Glutamatergic neuron (in vitro differentiated cells): ENCODE data around the gene SLC25A13. TPM values are rescaled to one million over a fixed set of nuclear protein-coding genes. Genes with fewer than 3 reads are reported as not detected.

Experiments
- DNase-seq: peaks from one replicate; pipeline ENCODE4 v3.0.0; 2022
- H3K27ac Mint-ChIP-seq: one replicate; pipeline ENCODE4 v1.8.0; 2020; ENCODE audit warnings: mild to moderate bottlenecking, mixed read lengths, inconsistent platforms; ENCODE audit not compliant: unreplicated experiment
- H3K27me3 Mint-ChIP-seq: one replicate; pipeline ENCODE4 v1.8.0; 2020; ENCODE audit warnings: mild to moderate bottlenecking, moderate library complexity, mixed read lengths, inconsistent platforms; ENCODE audit not compliant: unreplicated experiment
- H3K36me3 Mint-ChIP-seq: one replicate; pipeline ENCODE4 v1.8.0; 2020; ENCODE audit warnings: mild to moderate bottlenecking, mixed read lengths, inconsistent platforms; ENCODE audit not compliant: unreplicated experiment
- H3K4me1 Mint-ChIP-seq: one replicate; pipeline ENCODE4 v1.8.0; 2020; ENCODE audit warnings: mild to moderate bottlenecking, low read depth, mixed read lengths, inconsistent platforms; ENCODE audit not compliant: unreplicated experiment
- H3K4me3 Mint-ChIP-seq: one replicate; pipeline ENCODE4 v1.8.0; 2020; ENCODE audit warnings: mild to moderate bottlenecking, mixed read lengths, inconsistent platforms; ENCODE audit not compliant: unreplicated experiment
- H3K9me3 Mint-ChIP-seq: one replicate; pipeline ENCODE4 v1.8.0; 2020; ENCODE audit warnings: mild to moderate bottlenecking, moderate library complexity, mixed read lengths, inconsistent platforms; ENCODE audit not compliant: unreplicated experiment
- CTCF ChIP-seq: fragments of 200-600 bp; sonication (generic); IDR thresholded peaks from one replicate; pipeline ENCODE4 v1.5.0; 2021; ENCODE audit not compliant: partially characterized antibody, unreplicated experiment
- microRNA-seq: library from miRNA; unstranded; fragments of <30 nt; microRNA quantifications from one replicate; pipeline ENCODE4, GENCODE V29; 2020; ENCODE audit not compliant: unreplicated experiment
- total RNA-seq: library from RNA; stranded (reverse); fragmentation: NEBNext Ultra II Directional; extraction: Animal tissue kit (Norgen Biotek cat#: 25700); gene quantifications from one replicate; pipeline ENCODE4 v1.2.1, GENCODE V29; 2021; ENCODE audit not compliant: unreplicated experiment

Gene SLC25A13
- total RNA-seq, 1 donor from 2014 or later = 48.5 TPM

DNA sequence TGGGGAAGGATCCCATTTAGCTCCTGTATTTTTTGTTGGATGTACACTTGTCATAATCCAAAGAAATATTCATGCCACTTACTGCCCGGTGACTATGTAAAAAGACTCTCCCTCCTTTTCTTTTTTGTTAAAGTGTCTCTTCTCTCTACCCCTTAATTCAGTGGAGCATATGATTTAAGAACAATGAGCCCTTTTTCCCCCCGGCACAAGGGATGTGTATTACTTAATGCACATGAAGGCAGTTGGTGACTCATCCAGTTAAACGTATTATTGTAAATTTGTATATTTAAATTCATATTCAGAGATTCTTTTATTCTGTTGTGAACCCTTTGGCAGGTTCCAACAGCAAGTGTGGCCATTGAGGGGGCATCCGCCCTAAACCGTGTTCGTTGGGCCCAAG lies 241.9 kb downstream of the SLC25A13 start:
- H3K9me3 Mint-ChIP-seq = no peaks in the 10 kb centered on the region
- no peak for TF ChIP-seq CTCF
- no peak overlapping the region for H3K27ac Mint-ChIP-seq

GRCh38 chr7:96076350-96076707 lies 245.6 kb downstream of the SLC25A13 start:
- DNase-seq = no peak
- H3K27ac Mint-ChIP-seq = no peak overlapping the region
- no peaks in the 10 kb centered on the region for H3K9me3 Mint-ChIP-seq
- peaks cover 5% of the 10 kb centered on the region for H3K27me3 Mint-ChIP-seq
- peak overlapping the region; percentile 96 for H3K4me3 Mint-ChIP-seq
- H3K4me1 Mint-ChIP-seq = peaks cover 2% of the 10 kb centered on the region
- H3K36me3 Mint-ChIP-seq = no peaks in the 10 kb centered on the region
- no peak for TF ChIP-seq CTCF

More for the DNA sequence above, 241.9 kb downstream of the SLC25A13 start:
- no peak overlapping the region for H3K4me3 Mint-ChIP-seq
- H3K4me1 Mint-ChIP-seq = no peaks in the 10 kb centered on the region
- no peaks in the 10 kb centered on the region for H3K36me3 Mint-ChIP-seq
- no peak for DNase-seq
- H3K27me3 Mint-ChIP-seq = peaks cover 5% of the 10 kb centered on the region

GRCh38 chr7:96075510-96076349 lies 246.2 kb downstream of the SLC25A13 start:
- TF ChIP-seq CTCF = peak; percentile 69
- peaks cover 5% of the 10 kb centered on the region for H3K27me3 Mint-ChIP-seq
- no peaks in the 10 kb centered on the region for H3K9me3 Mint-ChIP-seq
- no peaks in the 10 kb centered on the region for H3K36me3 Mint-ChIP-seq
- DNase-seq = peak; percentile 68
- H3K4me3 Mint-ChIP-seq = peak overlapping the region; percentile 96
- H3K4me1 Mint-ChIP-seq = peaks cover 2% of the 10 kb centered on the region
- no peak overlapping the region for H3K27ac Mint-ChIP-seq

DNA sequence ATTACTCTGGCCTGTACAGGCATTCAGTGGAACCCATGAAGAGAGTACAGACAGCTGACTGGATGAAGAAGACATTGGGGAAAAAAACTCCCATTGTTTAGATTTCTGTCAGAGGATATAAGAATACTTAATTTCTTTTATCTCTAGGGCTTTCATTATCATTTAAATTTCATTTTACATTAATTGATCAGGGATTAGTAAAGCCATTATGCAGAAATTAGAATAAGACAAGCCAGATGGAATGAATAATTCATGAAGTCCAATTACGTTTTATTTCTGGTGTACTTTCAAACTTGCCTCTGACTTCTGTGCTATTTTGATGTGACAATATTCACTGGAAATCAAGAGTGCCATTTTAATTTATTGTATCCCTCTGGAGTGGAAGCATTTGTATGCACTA lies 247.0 kb downstream of the SLC25A13 start:
- H3K9me3 Mint-ChIP-seq = no peaks in the 10 kb centered on the region
- no peak overlapping the region for H3K27ac Mint-ChIP-seq
- no peak for TF ChIP-seq CTCF
- DNase-seq = no peak
- peaks cover 5% of the 10 kb centered on the region for H3K27me3 Mint-ChIP-seq
- peak overlapping the region; percentile 96 for H3K4me3 Mint-ChIP-seq
- H3K36me3 Mint-ChIP-seq = no peaks in the 10 kb centered on the region
- H3K4me1 Mint-ChIP-seq = peaks cover 2% of the 10 kb centered on the region

Small RNAs within 50 kb of the gene (microRNA-seq; reads per million reads assigned to microRNA genes)
- gene MIR591 = not detected
